Activated CD8-positive, alpha-beta memory T cell treated with anti-CD3 and anti-CD28 coated beads, Interleukin-2, amount 10 ng/mL, durations not matched to agents 7 days and 5 days (primary cell): ENCODE results near the gene TTC9B. TPM values are rescaled to one million over a fixed set of nuclear protein-coding genes. Genes with fewer than 3 reads are reported as not detected.

ENCODE experiments used
- ATAC-seq: fragments of 150-1000 bp; cut with Tn5 transposase; one replicate; pipeline ENCODE4 v1.10.0; 2021; ENCODE audit warnings: moderate library complexity
- CTCF ChIA-PET: fragments of 350-600 bp; sonication (Branson Sonifier 250); formaldehyde crosslinking; loops from one replicate; lab custom pipeline; 2021; ENCODE audit warnings: antibody characterized with exemption; lab: Charles Lee
- DNase-seq: peaks from one replicate; pipeline ENCODE4 v3.0.0-alpha.2; 2020
- H3K27ac Mint-ChIP-seq: one replicate; pipeline ENCODE4 v1.8.0; 2021; ENCODE audit warnings: mild to moderate bottlenecking, mixed read lengths
- H3K27me3 Mint-ChIP-seq: one replicate; pipeline ENCODE4 v1.8.0; 2021; ENCODE audit warnings: mixed read lengths
- H3K36me3 Mint-ChIP-seq: one replicate; pipeline ENCODE4 v1.8.0; 2021; ENCODE audit warnings: mild to moderate bottlenecking, mixed read lengths
- H3K4me1 Mint-ChIP-seq: one replicate; pipeline ENCODE4 v1.8.0; 2021; ENCODE audit warnings: mixed read lengths
- H3K4me3 Mint-ChIP-seq: one replicate; pipeline ENCODE4 v1.8.0; 2021; ENCODE audit warnings: mild to moderate bottlenecking, moderate library complexity, mixed read lengths
- H3K9me3 Mint-ChIP-seq: one replicate; pipeline ENCODE4 v1.8.0; 2022; ENCODE audit warnings: low read depth, mixed read lengths
- total RNA-seq, 2 experiments: library from RNA; stranded (reverse); gene quantifications; one replicate each; pipeline ENCODE4 v1.2.3, GENCODE V29; 2021

TTC9B gene
- total RNA-seq, 2 experiments from 2014 or later, result not detected

DNA sequence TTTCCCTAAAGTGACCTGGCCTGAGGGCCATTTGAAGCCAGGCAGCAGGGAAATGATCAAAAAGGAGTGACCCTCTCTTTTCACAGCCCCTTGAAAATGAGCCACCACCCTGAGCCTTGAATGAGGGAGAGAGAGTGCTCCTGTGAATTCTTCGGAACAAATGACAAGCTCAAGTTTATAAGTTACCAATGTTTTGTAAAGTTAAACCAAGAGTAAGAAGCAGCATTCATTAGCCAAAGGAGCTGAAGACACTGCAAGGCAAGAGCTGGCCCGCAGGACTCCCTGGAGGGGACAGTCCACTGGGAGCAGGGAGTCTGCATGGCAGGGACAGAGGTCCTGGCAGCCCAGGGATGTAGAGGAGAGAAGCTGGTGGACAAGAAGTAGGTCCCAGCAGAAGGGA is 25.0 kb upstream of the TTC9B start:
- H3K9me3 Mint-ChIP-seq, result no peaks in the 10 kb centered on the region
- no peak overlapping the region for H3K4me3 Mint-ChIP-seq
- H3K27ac Mint-ChIP-seq, result no peak overlapping the region
- H3K27me3 Mint-ChIP-seq, result no peaks in the 10 kb centered on the region
- DNase-seq (no peak), ATAC-seq (no peak)
- no peaks in the 10 kb centered on the region for H3K4me1 Mint-ChIP-seq
- CTCF ChIA-PET, result no interaction called here
- peaks cover 6% of the 10 kb centered on the region for H3K36me3 Mint-ChIP-seq

DNA sequence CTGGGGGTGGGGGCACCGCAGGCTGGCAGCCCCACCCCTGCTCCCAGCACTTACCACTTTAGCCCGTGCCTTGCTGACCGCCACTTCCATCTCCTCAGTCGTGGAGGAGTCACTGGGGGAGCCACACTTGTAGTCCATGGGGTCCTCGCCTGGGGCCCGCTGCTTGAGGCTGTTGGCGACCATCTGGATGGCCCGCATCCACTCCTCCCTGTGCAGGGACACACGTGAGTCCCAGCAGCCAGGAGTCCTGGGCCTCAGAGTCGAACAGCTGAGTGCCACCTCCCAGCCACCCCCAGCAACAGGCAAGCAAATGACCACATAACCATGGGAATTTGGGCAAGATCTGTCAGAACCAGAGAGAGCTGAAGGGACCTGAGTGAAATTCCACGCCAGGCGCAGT is 24.3 kb upstream of the TTC9B start:
- H3K27me3 Mint-ChIP-seq, result no peaks in the 10 kb centered on the region
- H3K27ac Mint-ChIP-seq, result no peak overlapping the region
- no peak overlapping the region for H3K4me3 Mint-ChIP-seq
- H3K4me1 Mint-ChIP-seq, result no peaks in the 10 kb centered on the region
- no peak for DNase-seq
- ATAC-seq, result no peak
- H3K36me3 Mint-ChIP-seq, result peaks cover 8% of the 10 kb centered on the region
- H3K9me3 Mint-ChIP-seq, result no peaks in the 10 kb centered on the region
- CTCF ChIA-PET, result no interaction called here

DNA sequence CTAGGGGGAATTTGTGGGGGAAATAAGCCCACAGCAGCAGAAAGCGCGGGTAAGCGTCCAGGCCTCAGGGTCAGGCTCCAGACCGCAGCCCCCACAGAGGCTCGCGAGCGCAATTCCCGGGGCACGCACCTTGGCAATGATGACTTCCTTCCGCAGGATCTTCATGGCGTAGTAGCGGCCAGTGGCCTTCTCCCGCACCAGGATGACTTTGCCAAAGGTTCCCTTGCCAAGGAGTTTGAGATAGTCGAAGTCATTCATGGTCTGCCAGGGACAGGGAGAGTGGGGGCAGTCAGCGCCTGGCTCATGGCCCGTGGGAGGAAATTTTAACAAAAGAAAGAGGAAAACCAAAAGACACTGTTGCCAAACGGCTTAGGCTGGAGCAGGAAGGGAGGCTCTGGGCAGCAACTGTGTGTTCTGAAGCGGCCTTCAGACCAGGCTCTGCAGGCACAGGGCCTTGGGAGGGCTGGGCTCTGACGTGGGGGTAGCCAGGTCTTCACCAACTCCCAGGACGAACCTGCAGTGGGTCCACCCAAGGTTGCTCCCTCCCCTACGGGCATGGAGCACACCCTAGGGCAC is 23.7 kb upstream of the TTC9B start:
- ATAC-seq, result no peak
- Mint-ChIP-seq H3K36me3 (peaks cover 10% of the 10 kb centered on the region), H3K4me1 (no peaks in the 10 kb centered on the region), H3K4me3 (no peak overlapping the region), H3K27me3 (no peaks in the 10 kb centered on the region), H3K9me3 (no peaks in the 10 kb centered on the region), H3K27ac (no peak overlapping the region)
- CTCF ChIA-PET, result no interaction called here
- DNase-seq, result no peak

- H3K4me1 Mint-ChIP-seq, result no peaks in the 10 kb centered on the region
- ATAC-seq (no peak), DNase-seq (no peak)
- peaks cover 12% of the 10 kb centered on the region for H3K36me3 Mint-ChIP-seq
- H3K27me3 Mint-ChIP-seq, result no peaks in the 10 kb centered on the region
- no peak overlapping the region for H3K4me3 Mint-ChIP-seq
- no peaks in the 10 kb centered on the region for H3K9me3 Mint-ChIP-seq
- CTCF ChIA-PET, result interaction anchor here (0.9 kb wide), 1 partner anchor 21 kb away, joined by 3 read pairs; no protein-coding TSS in a partner anchor
- H3K27ac Mint-ChIP-seq, result no peak overlapping the region
Observed at GRCh38 chr19:40241125-40241808, 23.1 kb upstream of the TTC9B start.

- CTCF ChIA-PET, result no interaction called here
- DNase-seq (no peak), ATAC-seq (no peak)
- Mint-ChIP-seq H3K4me3 (no peak overlapping the region), H3K9me3 (no peaks in the 10 kb centered on the region), H3K27ac (no peak overlapping the region), H3K27me3 (no peaks in the 10 kb centered on the region), H3K4me1 (no peaks in the 10 kb centered on the region), H3K36me3 (peaks cover 12% of the 10 kb centered on the region)
Observed at GRCh38 chr19:40240332-40240731, 22.1 kb upstream of the TTC9B start.

- H3K27me3 Mint-ChIP-seq, result no peaks in the 10 kb centered on the region
- no peak for ATAC-seq
Observed at GRCh38 chr19:40239415-40240226, 21.4 kb upstream of the TTC9B start.

GRCh38 chr19:40238775-40239174 is 20.6 kb upstream of the TTC9B start:
- H3K4me3 Mint-ChIP-seq, result no peak overlapping the region
- no peaks in the 10 kb centered on the region for H3K9me3 Mint-ChIP-seq
- CTCF ChIA-PET, result no interaction called here
- peaks cover 12% of the 10 kb centered on the region for H3K36me3 Mint-ChIP-seq
- H3K27ac Mint-ChIP-seq, result no peak overlapping the region
- ATAC-seq (no peak), DNase-seq (no peak)
- H3K27me3 Mint-ChIP-seq, result no peaks in the 10 kb centered on the region
- H3K4me1 Mint-ChIP-seq, result no peaks in the 10 kb centered on the region

More at GRCh38 chr19:40239415-40240226, 21.4 kb upstream of the TTC9B start:
- no peak overlapping the region for H3K27ac Mint-ChIP-seq
- no peaks in the 10 kb centered on the region for H3K9me3 Mint-ChIP-seq
- CTCF ChIA-PET, result no interaction called here
- DNase-seq, result no peak
- H3K4me3 Mint-ChIP-seq, result no peak overlapping the region
- no peaks in the 10 kb centered on the region for H3K4me1 Mint-ChIP-seq
- H3K36me3 Mint-ChIP-seq, result peaks cover 12% of the 10 kb centered on the region

GRCh38 chr19:40237791-40238190 is 19.6 kb upstream of the TTC9B start:
- Mint-ChIP-seq H3K36me3 (peaks cover 12% of the 10 kb centered on the region), H3K4me3 (no peak overlapping the region), H3K4me1 (no peaks in the 10 kb centered on the region), H3K9me3 (no peaks in the 10 kb centered on the region), H3K27ac (no peak overlapping the region), H3K27me3 (no peaks in the 10 kb centered on the region)
- CTCF ChIA-PET, result no interaction called here
- no peak for ATAC-seq
- no peak for DNase-seq

DNA sequence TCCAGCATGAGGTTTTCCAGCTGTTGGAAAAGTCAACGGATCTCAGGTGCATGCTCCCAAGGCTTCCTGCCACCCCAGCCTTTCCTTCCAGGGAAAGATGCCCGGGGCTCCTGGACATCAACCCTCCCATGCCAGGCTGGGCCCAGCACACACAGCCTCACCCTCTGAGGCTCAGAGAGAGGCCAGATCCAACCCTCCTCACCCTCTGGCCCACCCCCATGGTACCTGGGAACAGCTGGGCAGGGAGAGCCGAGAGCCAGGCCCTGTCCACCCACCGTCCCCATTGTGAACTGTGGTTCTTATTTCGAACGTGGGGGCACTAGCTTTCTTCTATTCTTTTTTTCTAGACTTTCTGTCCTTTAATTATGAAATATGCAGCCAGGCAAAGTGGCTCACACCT is 18.2 kb upstream of the TTC9B start:
- H3K27me3 Mint-ChIP-seq, result no peaks in the 10 kb centered on the region
- CTCF ChIA-PET, result interaction anchor here (0.5 kb wide), 1 partner anchor 11 kb away, joined by 3 read pairs; no protein-coding TSS in a partner anchor

GRCh38 chr19:40236026-40236355 is 17.8 kb upstream of the TTC9B start:
- H3K36me3 Mint-ChIP-seq, result peaks cover 10% of the 10 kb centered on the region
- H3K9me3 Mint-ChIP-seq, result no peaks in the 10 kb centered on the region
- no peak overlapping the region for H3K27ac Mint-ChIP-seq
- no peak for DNase-seq
- ATAC-seq, result no peak
- H3K27me3 Mint-ChIP-seq, result no peaks in the 10 kb centered on the region
- H3K4me3 Mint-ChIP-seq, result no peak overlapping the region
- no peaks in the 10 kb centered on the region for H3K4me1 Mint-ChIP-seq
- CTCF ChIA-PET, result no interaction called here

More for the DNA sequence above, 18.2 kb upstream of the TTC9B start:
- no peak overlapping the region for H3K27ac Mint-ChIP-seq
- H3K4me1 Mint-ChIP-seq, result no peaks in the 10 kb centered on the region
- H3K36me3 Mint-ChIP-seq, result peaks cover 12% of the 10 kb centered on the region
- H3K4me3 Mint-ChIP-seq, result no peak overlapping the region
- no peaks in the 10 kb centered on the region for H3K9me3 Mint-ChIP-seq
- ATAC-seq (no peak), DNase-seq (no peak)

DNA sequence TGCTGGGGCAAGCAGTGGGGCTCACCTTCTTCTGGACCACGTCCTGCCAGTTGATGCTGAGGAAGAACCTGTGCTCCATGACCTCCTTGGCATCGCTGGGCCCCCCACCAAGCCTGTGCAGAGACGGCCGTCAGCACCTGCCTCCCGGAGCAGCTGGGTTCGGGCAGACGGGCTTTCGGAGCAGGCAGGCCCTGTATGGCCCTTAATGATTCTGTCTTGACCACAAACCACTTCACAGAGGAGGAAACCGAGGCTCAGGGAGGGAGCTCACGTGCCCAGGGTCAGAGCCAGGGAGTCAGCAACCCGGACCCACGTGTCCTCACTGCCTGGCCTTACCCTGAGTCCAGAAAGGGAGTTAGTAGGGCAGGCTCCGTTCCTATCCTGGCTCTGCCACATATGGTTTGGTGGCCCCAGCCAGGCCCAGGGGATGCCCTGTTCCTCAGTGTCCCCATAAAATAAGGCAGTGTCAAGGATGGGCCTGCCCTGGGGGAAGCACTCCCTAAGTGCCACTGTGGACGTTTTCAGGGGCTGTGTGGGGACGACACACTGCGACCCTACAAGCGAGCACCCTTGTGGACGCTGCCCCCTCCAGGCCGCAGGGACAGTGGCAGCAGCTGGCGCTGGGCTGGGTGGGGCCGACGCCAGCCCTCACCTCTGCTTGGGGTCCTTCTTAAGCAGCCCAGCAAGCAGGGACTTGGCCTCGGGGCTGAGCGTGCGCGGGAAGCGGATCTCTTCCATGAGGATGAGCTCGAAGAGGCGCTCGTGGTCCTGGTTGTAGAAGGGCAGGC is 17.2 kb upstream of the TTC9B start:
- no peaks in the 10 kb centered on the region for H3K4me1 Mint-ChIP-seq
- CTCF ChIA-PET, result no interaction called here
- no peak overlapping the region for H3K27ac Mint-ChIP-seq
- peaks cover 10% of the 10 kb centered on the region for H3K36me3 Mint-ChIP-seq
- H3K9me3 Mint-ChIP-seq, result no peaks in the 10 kb centered on the region
- ATAC-seq (no peak), DNase-seq (no peak)
- no peaks in the 10 kb centered on the region for H3K27me3 Mint-ChIP-seq
- H3K4me3 Mint-ChIP-seq, result no peak overlapping the region

- Mint-ChIP-seq H3K4me3 (no peak overlapping the region), H3K4me1 (peaks cover 3% of the 10 kb centered on the region), H3K36me3 (peaks cover 10% of the 10 kb centered on the region), H3K9me3 (no peaks in the 10 kb centered on the region), H3K27me3 (no peaks in the 10 kb centered on the region), H3K27ac (no peak overlapping the region)
- ATAC-seq (no peak), DNase-seq (no peak)
- CTCF ChIA-PET, result no interaction called here
Observed at GRCh38 chr19:40234429-40235237, 16.4 kb upstream of the TTC9B start.
